ENCODE results near the gene PITRM1. TPM values are rescaled to one million over a fixed set of nuclear protein-coding genes. Genes with fewer than 3 reads are reported as not detected.
"Not testable (repeated sequence)": the region's sequence is repeated elsewhere in the genome, so short reads cannot be mapped to it uniquely, and the experiment has no call there.

Gene PITRM1, protein sequence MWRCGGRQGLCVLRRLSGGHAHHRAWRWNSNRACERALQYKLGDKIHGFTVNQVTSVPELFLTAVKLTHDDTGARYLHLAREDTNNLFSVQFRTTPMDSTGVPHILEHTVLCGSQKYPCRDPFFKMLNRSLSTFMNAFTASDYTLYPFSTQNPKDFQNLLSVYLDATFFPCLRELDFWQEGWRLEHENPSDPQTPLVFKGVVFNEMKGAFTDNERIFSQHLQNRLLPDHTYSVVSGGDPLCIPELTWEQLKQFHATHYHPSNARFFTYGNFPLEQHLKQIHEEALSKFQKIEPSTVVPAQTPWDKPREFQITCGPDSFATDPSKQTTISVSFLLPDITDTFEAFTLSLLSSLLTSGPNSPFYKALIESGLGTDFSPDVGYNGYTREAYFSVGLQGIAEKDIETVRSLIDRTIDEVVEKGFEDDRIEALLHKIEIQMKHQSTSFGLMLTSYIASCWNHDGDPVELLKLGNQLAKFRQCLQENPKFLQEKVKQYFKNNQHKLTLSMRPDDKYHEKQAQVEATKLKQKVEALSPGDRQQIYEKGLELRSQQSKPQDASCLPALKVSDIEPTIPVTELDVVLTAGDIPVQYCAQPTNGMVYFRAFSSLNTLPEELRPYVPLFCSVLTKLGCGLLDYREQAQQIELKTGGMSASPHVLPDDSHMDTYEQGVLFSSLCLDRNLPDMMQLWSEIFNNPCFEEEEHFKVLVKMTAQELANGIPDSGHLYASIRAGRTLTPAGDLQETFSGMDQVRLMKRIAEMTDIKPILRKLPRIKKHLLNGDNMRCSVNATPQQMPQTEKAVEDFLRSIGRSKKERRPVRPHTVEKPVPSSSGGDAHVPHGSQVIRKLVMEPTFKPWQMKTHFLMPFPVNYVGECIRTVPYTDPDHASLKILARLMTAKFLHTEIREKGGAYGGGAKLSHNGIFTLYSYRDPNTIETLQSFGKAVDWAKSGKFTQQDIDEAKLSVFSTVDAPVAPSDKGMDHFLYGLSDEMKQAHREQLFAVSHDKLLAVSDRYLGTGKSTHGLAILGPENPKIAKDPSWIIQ
- total RNA-seq, result 60.2 TPM
- long read RNA-seq, transcript PITRM1-201 (27 exons, 3,450 nt), result major isoform, 24 of 55 reads
- long read RNA-seq, partial matches to known transcripts, result 18 of 55 reads
- long read RNA-seq, other reads (novel, unspliced or antisense), result 11 of 55 reads

DNA sequence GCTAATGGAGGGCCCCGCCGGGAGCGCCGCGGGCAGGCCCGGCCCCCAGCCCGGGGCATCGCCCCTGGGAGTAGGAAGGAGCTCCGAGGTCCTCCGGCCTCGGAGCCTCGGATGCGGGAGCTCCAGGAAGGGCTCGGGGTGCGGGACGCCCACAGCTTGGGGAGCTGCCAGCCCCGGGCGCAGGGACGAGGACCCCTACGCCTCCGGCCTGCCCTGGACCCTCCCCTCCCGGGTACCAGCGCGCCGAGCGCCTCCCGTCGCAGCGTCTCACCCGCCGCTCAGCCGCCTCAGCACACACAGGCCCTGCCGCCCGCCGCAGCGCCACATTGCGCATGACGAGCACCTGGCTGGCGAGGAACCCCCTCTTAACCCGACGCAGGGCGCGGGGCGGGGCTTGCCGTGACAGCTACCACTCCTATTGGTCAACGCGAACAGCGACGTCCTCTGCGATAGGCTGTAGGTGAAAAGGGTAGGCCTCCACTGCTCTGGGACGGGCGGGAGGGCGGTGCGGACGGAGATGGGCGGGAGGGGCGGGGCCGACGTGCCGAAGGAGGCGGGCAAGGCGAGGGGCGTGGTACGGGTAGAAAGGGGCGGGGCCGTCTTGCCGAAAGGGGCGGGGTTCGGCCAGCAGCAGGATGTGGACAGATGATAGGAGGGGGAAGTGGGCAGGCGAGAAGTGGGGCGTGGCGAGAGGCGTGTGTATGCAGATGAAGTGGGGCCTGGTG is at the start of gene PITRM1:
TSS of gene PITRM1 (minus strand) at position 337 of the 725 bp plus-strand sequence. CDS start at position 327, 10 bp downstream.
- intact Hi-C loops (cut with DNase I), result no loop called here
- peaks cover 11% of the 10 kb centered on the region for H3K4me1 ChIP-seq
- DNase-seq (peak; percentile 99), ATAC-seq (peak; percentile 96)
- no peaks in the 10 kb centered on the region for H3K27me3 ChIP-seq (ENCODE audit: low read depth)
- TF ChIP-seq, protein P1, sequence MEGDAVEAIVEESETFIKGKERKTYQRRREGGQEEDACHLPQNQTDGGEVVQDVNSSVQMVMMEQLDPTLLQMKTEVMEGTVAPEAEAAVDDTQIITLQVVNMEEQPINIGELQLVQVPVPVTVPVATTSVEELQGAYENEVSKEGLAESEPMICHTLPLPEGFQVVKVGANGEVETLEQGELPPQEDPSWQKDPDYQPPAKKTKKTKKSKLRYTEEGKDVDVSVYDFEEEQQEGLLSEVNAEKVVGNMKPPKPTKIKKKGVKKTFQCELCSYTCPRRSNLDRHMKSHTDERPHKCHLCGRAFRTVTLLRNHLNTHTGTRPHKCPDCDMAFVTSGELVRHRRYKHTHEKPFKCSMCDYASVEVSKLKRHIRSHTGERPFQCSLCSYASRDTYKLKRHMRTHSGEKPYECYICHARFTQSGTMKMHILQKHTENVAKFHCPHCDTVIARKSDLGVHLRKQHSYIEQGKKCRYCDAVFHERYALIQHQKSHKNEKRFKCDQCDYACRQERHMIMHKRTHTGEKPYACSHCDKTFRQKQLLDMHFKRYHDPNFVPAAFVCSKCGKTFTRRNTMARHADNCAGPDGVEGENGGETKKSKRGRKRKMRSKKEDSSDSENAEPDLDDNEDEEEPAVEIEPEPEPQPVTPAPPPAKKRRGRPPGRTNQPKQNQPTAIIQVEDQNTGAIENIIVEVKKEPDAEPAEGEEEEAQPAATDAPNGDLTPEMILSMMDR (IDR thresholded peaks at IDR 0.05), result no peak
- H3K27ac ChIP-seq, result peak within 1 kb of the TSS; percentile 90
- peaks cover 22% of the 10 kb centered on the region for H3K36me3 ChIP-seq
- H3K4me3 ChIP-seq, result peak within 1 kb of the TSS; percentile 88
- no peaks in the 10 kb centered on the region for H3K9me3 ChIP-seq

DNA sequence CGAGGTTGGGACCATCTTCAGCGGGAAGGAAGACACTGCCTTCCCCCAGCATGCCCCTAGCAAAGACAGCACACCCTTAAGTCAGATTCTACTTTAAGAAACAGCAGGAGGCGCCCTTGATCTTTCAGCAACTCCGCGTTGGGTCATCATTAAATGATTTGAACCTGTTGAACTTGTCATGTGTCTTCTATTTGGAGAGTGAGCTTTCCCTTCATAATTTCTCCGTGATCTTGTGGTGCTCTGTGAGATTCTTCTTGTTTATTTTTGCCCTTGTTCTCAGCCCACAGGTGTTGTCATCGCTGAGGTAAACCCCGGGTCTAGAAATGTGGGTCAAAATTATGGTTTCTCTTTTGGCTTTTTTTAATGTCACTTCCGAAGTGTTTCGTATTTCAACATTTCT is 49.5 kb upstream of the PITRM1 start:
- intact Hi-C loops (cut with DNase I), result no loop called here
- DNase-seq (no peak), ATAC-seq (no peak)
- H3K27ac ChIP-seq, result no peak overlapping the region
- no peaks in the 10 kb centered on the region for H3K36me3 ChIP-seq
- H3K4me3 ChIP-seq, result no peak overlapping the region
- TF ChIP-seq, protein P1 (IDR thresholded peaks at IDR 0.05), result no peak
- H3K9me3 ChIP-seq, result no peaks in the 10 kb centered on the region
- peaks cover 1% of the 10 kb centered on the region for H3K4me1 ChIP-seq
- H3K27me3 ChIP-seq (ENCODE audit: low read depth), result no peaks in the 10 kb centered on the region

DNA sequence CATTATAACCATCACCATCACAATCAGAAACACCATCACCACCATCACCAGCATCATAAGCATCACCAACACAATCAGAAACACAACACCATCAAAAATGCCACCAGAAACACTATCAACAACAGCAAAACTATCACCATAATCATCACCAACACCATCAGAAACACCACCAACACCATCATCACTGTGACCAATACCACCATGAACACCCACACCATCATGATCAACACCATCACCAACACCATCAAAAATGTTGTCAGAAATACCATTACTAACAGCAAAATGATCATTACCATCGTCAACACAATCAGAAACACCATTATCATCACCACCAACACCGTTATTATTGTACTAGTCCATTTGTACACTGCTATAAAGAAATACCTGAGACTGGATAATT is 49.0 kb upstream of the PITRM1 start:
- H3K27ac ChIP-seq; ATAC-seq; H3K4me1 ChIP-seq; H3K4me3 ChIP-seq; DNase-seq; H3K9me3 ChIP-seq; H3K27me3 ChIP-seq (ENCODE audit: low read depth); H3K36me3 ChIP-seq; intact Hi-C loops (cut with DNase I): not testable (repeated sequence)

DNA sequence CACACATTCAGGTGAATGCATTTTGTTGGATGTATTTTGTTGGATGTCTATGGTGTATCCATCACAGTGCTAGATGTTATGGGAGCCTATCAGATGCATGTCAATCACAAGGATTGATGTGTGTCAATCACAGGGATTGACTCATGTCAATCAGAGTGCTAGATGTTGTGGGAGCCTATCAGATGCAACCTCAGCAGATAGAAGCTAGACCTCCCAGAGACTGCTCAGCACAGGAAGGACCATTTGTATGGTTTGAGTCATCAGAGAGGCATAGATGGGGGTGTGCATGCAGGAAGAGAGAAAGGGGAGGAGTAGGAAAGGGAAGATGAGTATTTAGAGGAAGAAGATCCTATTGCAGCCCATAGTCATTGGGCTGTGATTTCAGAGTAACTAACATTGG is 48.3 kb upstream of the PITRM1 start:
- Histone ChIP-seq H3K27me3 (ENCODE audit: low read depth) (no peaks in the 10 kb centered on the region), H3K36me3 (no peaks in the 10 kb centered on the region), H3K4me1 (no peaks in the 10 kb centered on the region), H3K9me3 (no peaks in the 10 kb centered on the region), H3K4me3 (no peak overlapping the region), H3K27ac (no peak overlapping the region)
- DNase-seq, result no peak
- ATAC-seq, result no peak
- intact Hi-C loops (cut with DNase I), result no loop called here
- TF ChIP-seq, protein P1 (IDR thresholded peaks at IDR 0.05), result no peak

DNA sequence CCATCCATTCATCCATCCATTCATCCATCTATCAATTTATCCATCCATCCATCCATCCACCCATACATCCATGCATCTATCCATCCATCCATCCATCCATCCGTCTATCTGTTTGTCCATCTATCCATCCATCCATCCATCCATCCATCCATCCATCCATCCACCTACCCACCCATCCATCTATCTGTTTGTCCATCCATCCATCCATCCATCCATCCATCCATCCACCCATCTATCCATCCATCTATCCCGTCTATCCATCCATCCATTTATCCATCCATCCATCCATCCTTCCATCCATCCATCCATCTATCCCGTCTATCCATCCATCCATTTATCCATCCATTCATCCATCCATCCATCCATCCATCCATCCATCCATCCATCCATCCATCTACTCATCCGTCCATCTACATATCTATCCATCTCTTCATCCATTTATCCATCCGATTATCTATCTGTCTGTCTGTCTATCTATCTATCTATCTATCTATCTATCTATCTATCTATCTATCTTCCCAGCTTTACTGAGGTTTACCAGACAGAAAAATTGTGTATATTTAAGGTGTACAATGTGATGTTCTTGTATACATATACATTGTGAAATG is 46.5 kb upstream of the PITRM1 start:
- H3K27me3 ChIP-seq (ENCODE audit: low read depth); intact Hi-C loops (cut with DNase I); H3K36me3 ChIP-seq; ATAC-seq; H3K9me3 ChIP-seq; H3K4me1 ChIP-seq; H3K27ac ChIP-seq; DNase-seq; H3K4me3 ChIP-seq: not testable (repeated sequence)

All from lower lobe of right lung (tissue), 2 donors.